GOT3 (cell line): ENCODE measurements around the gene PRR30.
A peak's percentile ranks its signal among the peaks of the same experiment; 100 is the strongest.

Experiments
- DNase-seq: peaks from one replicate; lab custom pipeline; 2025; ENCODE audit warnings: mixed read lengths; lab: John Stamatoyannopoulos, UW

PRR30 gene

DNA sequence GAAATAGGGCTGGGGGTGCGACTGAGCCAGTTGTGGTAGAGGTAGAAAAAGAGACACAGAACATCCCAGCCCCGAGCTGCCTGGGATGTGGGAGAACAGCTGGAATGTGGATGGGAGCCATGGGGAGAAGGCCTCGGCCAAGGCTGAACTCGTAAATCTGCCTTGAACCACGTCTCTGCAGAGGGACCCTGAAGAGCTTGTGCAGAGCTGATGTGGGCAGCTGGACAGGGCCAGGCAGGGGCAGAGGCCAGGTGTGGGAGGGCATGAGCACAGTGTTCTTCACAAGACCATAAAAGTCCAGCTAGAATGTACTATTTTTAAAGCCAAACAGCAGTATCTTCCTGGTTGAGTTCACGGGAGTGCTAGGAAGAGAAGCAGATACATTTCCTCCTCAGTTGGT, 15.3 kb upstream of the PRR30 start:
- DNase-seq, result no peak

DNA sequence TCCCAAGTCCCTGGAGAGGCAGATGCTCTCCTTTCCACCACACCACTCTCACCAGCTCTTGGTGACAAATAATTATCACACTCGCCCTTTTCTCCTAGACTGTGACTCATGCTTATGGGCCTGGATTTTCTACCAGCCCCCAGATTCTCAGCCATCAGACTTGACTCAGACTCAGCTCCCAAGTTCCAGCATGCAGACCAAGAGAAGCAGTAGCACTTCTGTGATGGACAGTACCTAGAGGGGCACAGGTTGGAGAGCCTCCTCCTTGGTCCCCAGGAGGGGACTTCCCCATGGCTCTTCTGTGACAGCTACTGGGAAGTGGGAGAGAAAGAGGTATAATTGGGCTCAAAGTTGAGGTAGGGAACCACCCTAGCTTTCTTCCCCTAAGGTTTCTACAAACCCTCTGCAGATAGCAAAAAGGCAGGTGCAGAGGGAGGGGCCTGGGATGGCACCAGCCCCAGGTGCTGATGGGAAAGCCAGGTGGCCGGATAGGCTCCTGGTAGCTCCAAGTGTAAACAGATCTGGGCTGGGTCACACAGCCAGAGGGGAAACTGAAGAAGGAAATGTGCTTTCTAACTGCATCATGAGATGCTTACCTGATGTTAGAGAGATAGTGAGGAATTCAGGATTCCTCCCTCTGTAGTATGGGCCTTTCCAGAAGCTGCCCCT, 13.7 kb upstream of the PRR30 start:
- no peak for DNase-seq

DNA sequence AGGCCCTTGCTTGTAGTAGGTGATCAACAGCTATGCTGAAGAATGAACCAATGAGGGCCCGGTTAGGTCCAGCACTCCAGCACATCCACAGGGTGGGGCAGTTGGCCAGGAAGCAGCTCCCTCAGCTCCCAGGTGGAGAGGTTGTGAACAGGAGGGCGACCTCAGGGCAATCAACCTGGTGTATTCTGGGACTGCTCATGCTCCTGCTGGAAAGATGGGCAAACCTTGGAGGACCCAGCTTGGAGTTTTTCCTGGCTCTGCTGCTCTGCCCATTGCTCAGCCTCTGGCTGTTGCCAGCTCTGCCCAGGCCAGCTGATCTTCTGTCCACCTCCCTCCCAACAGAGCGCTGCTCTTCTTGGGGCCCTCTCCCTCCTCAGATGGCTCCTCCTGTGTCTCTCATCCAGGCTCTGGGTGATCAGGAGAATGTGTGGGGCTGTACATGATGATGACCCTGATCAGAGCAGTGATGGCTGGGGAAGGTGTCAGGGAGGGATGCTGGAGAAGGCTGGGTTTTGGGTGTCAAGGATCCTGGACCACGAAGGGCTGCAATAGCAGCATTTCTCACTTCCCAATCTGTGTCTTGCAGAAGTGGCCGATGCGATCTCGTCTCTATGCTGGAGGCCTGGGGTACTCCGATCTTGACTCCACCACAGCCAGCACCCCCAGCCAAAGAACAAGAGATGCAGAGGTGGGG, 13.0 kb upstream of the PRR30 start:
- no peak for DNase-seq

DNA sequence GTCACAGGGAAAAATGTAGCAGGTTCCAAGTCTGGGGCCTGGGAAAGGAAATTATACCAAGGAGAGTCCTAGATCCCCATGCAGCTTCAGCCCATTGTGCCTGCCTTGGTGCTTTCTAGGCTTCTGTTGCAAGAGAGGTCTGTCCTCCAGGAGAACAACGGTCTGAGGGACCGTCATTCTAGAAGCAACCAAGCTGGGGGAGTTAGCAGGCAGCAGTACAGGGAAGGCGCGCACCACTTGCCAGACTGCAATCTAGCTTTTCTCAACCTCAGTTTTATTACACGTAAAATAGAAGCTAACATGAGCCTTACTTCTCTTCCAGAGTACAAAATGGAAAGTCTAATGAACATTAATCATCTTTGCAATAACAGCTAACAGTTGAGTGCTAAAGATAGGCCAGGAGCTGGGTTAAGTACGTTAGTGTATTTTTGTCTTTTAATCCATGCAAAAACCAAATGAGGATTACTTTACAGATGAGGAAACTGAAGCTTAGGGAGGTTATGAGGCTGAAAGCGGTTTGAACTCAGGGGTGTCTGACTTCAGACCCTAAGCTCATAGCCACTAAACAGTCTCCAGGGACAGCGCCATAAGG, 11.5 kb upstream of the PRR30 start:
- DNase-seq, result no peak

- DNase-seq, result no peak
Measured at GRCh38 chr2:27149570-27150405, 10.6 kb upstream of the PRR30 start.

- DNase-seq, result no peak
Measured at GRCh38 chr2:27148801-27149439, 9.7 kb upstream of the PRR30 start, which contains the start of gene TCF23. Gene TCF23, plus strand, starts transcription at chr2:27149004. Its CDS starts 130 bp downstream, at chr2:27149134.

DNA sequence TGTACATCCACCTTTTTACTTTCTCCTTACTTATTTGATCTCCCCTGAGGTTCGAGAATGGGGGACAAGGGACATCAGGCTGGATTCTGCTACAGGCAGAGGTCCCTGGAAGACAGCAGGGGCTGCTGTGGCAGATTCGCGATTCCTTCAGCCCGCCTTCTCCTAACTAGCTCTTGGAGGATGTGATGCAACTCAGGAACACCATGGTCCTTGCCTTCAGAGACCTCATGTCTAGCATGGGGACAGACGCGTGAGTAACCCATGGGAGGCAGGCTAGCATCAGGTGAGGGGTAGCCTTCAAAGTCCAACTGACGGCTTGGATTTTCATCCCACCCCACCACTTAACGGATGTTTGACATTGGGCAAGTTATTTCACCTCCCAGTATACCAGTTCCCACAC, 8.7 kb upstream of the PRR30 start:
- no peak for DNase-seq

DNA sequence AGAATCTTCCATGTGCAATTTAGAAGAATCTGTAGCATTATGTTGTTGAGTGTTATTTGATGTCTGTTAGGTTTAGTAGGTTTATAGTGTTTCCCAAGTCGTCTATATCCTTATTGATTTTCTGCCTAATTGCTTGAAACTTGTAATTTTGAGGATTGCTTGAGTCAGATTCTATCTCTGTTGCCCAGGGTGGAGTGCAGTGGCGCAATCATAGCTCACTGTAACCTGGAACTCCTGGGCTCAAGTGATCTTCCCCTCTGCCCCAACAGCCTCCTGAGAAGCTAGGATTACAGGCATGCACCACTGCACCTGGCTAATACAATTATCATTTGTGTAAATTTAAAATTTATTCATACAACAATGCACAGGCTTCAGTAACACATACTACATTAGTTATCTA, 6.5 kb upstream of the PRR30 start:
- DNase-seq, result no peak

DNA sequence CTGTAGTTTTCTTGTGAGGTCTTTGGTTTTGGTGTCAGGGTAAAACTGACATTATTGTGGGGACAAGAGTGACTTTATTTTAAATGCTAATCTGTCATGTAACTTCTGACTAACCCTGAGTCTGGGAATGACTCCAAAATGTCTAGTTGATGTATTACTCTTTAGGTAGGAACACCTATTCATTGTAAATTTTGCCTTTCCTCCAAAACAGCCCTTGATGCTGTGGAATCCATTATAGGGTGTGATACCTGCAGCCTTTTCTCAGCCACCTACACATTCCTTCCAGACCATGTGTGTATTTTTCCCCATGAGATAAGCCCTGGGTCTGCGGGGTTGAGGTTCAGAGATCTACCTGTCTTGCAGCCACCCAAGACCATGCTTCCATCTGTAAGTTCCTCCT, 4.1 kb upstream of the PRR30 start:
- DNase-seq, result no peak

- DNase-seq, result no peak
Measured at GRCh38 chr2:27138111-27138510, 1.1 kb downstream of the PRR30 start.

- DNase-seq, result no peak
Measured at GRCh38 chr2:27137322-27137935, 1.8 kb downstream of the PRR30 start.

DNA sequence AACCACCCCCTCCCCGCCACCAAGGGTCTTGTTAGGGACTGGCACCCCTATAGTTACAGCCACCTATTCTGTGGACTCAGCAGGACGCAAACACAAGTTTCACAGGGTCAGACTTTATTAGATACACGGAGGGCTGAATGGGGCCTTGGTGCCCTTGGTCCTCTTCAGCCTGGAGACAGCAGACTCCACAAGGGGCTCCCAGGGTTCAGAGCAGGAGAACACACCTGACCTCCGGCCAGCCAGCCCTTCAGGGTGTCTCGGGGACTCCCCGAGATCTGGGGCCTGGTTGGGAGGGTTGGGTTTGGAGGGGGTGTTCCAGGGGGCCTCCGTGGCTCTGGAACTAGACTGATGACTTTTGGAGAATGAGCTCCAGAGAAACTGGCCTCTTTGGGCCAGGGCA, 2.5 kb downstream of the PRR30 start:
- no peak for DNase-seq

- DNase-seq, result no peak
Measured at GRCh38 chr2:27135478-27135955, 3.7 kb downstream of the PRR30 start.

DNA sequence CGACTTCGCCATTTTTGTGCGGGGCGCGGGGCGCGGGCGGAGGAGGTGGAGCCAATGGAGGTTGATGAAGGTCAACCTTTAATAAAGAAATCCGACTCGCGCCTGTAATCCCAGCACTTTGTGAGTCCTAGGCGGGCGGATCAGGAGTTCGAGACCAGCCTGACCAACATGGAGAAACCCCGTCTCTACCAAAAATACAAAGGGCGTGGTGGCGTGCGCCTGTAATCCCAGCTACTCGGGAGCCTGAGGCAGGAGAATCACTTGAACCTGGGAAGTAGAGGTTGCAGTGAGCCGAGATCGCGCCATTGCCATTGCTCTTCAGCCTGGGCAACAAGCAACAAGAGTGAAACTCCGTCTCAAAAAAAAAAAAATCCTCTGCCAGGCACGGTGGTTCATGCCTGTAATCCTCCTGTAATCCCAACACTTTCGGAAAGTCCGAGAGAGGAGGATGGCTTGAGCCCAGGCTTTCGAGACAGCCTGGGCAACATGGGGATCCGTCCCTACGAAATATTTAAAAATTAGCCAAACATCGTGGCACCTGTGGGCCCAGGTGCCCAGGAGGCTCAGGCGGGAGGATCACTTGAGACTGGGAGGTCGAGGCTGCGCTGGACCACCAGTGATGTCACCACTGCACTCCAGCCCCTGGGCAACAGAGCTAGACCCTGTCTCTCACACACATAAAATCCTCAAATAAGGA, 4.3 kb downstream of the PRR30 start:
- DNase-seq, result no peak

DNA sequence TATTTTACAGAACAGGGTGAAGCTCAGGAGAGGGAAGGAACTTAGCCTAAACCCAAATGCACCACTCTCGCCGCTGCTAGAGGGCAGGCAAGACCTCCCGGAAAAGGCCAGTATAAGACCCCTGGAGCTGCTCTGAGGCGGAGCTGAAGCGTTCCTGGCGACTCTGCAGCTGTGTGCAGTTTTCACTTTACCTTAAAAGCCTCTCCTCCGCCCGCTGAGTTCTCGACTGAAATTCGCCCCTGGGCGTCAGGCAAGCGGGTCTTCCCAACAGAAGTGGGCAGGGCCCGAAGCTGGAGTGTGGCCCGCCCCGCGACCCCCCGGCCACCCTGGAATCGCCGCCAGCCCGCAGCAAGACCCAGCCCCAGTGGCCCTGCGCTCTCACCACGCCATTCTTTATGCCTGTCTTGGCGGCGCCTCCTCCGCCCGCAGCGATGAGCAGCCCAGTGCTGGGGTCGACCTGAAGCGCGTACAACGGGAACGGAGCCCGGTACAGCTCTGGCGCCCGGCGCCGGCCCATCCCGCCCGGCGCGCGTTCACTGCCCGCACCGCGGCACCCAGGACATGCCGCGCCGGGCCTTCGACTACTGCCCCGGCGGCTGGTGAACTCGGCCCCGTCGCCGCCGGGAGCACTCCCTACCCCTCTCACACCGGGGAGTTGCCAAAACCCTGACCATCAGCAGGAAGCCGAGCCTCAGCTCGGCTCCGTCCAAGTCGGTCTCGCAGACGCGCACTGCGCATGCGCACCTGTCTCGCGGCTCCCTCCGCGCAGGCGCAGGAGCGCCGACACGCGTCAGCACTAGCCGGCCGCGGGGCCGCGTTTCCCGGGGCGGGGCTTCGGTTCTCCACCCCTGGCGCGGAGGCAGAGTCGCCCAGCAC, 5.1 kb downstream of the PRR30 start, which contains the start of gene PREB:
TSS of gene PREB (minus strand) at position 732 of the 876 bp plus-strand sequence. CDS start at position 517, 215 bp downstream.
- DNase-seq, result peak; percentile 92

- DNase-seq, result no peak
Measured at GRCh38 chr2:27133195-27133875, 5.9 kb downstream of the PRR30 start.

GRCh38 chr2:27131429-27131828, 7.8 kb downstream of the PRR30 start:
- no peak for DNase-seq

GRCh38 chr2:27130396-27130795, 8.8 kb downstream of the PRR30 start:
- DNase-seq, result no peak
